Fibroblast of lung (primary cell): Measurements from ENCODE around the gene HECW1. TPM values are rescaled to one million over a fixed set of nuclear protein-coding genes. Genes with fewer than 3 reads are reported as not detected.

Experiments used
- DNase-seq, 2 donors: peaks; one replicate each; pipeline versions ENCODE4 v3.0.0 to v3.0.0-alpha.2; 2010; ENCODE audit warnings: low read depth in 2 of 2
- H2AFZ ChIP-seq: 2 replicates; pipeline ENCODE4 v1.5.1; 2012; ENCODE audit warnings: low read length, control low read depth, inconsistent platforms
- H3K27ac ChIP-seq: 2 replicates; pipeline ENCODE4 v1.5.1; 2011; ENCODE audit warnings: low read length, control low read depth; ENCODE audit not compliant: insufficient read depth
- H3K27me3 ChIP-seq: 2 replicates; pipeline ENCODE4 v1.5.1; 2011; ENCODE audit warnings: mild to moderate bottlenecking, low read length; ENCODE audit not compliant: control insufficient read depth, insufficient read depth
- H3K36me3 ChIP-seq: 2 replicates; pipeline ENCODE4 v1.5.1; 2011; ENCODE audit warnings: low read length; ENCODE audit not compliant: control insufficient read depth, insufficient read depth
- H3K4me1 ChIP-seq: 2 replicates; pipeline ENCODE4 v1.5.1; 2011; ENCODE audit warnings: low read length; ENCODE audit not compliant: control insufficient read depth, insufficient read depth; ENCODE audit errors: extremely low read depth
- H3K4me2 ChIP-seq: 2 replicates; pipeline ENCODE4 v1.5.1; 2011; ENCODE audit warnings: low read length, control low read depth; ENCODE audit not compliant: insufficient read depth; ENCODE audit errors: extremely low read depth
- H3K4me3 ChIP-seq, 4 experiments: fragments of 200-600 bp in 1 of 4; sonication (generic) in 1 of 4; replicated peaks in 1 of 4; 2 replicates each; pipeline ENCODE4 v1.5.1; 2011 to 2016; ENCODE audit warnings: low read length in 4 of 4, low read depth in 3 of 4, mild to moderate bottlenecking in 3 of 4, control low read depth in 2 of 4, inconsistent platforms in 1 of 4, mixed read lengths in 1 of 4; ENCODE audit not compliant: insufficient read depth in 1 of 4; ENCODE audit errors: control extremely low read depth in 1 of 4
- H3K79me2 ChIP-seq: 2 replicates; pipeline ENCODE4 v1.5.1; 2012; ENCODE audit warnings: mild to moderate bottlenecking, low read length, inconsistent platforms; ENCODE audit not compliant: control insufficient read depth, insufficient read depth
- H3K9ac ChIP-seq: 2 replicates; pipeline ENCODE4 v1.5.1; 2011; ENCODE audit warnings: mild to moderate bottlenecking, low read length, control low read depth; ENCODE audit not compliant: insufficient read depth
- H3K9me3 ChIP-seq: 2 replicates; pipeline ENCODE4 v1.5.1; 2012; ENCODE audit warnings: low read depth, low read length; ENCODE audit not compliant: control insufficient read depth, insufficient read depth
- H4K20me1 ChIP-seq: 2 replicates; pipeline ENCODE4 v1.5.1; 2011; ENCODE audit warnings: low read length; ENCODE audit not compliant: control insufficient read depth, insufficient read depth; ENCODE audit errors: extremely low read depth
- EZH2 ChIP-seq: IDR thresholded peaks from 2 replicates; pipeline ENCODE4 v1.5.1; 2012; ENCODE audit warnings: low read length, control low read depth, mild to moderate bottlenecking; ENCODE audit errors: missing control alignments
- polyA plus RNA-seq, 2 donors: library from polyadenylated mRNA; depleted of rRNA in 1 of 2; stranded (reverse) in 1 of 2; unstranded in 1 of 2; fragments of >200 nt; gene quantifications; 2 replicates each; pipeline ENCODE4 v1.2.1, GENCODE V29; 2011 to 2012; ENCODE audit warnings: missing spikeins in 1 of 2
- total RNA-seq: library from RNA; depleted of rRNA; stranded (reverse); fragments of >200 nt; gene quantifications from 2 replicates; pipeline ENCODE4 v1.2.1, GENCODE V29; 2014
- TF ChIP-seq, protein P1 (sequence below), 2 donors: IDR thresholded peaks in 1 of 2; conservative IDR thresholded peaks in 1 of 2; 1 replicate in 1 of 2; 2 replicates in 1 of 2; pipeline ENCODE4 v1.5.1; 2011 to 2012; ENCODE audit warnings: low read length in 2 of 2, control low read depth in 1 of 2, inconsistent platforms in 1 of 2, low read depth in 1 of 2, mild to moderate bottlenecking in 1 of 2

Gene HECW1
- total and polyA plus RNA-seq, 2 donors (not counting 1 experiment from before 2014, with no cell fraction given): 1.1 to 6.1 TPM

DNA sequence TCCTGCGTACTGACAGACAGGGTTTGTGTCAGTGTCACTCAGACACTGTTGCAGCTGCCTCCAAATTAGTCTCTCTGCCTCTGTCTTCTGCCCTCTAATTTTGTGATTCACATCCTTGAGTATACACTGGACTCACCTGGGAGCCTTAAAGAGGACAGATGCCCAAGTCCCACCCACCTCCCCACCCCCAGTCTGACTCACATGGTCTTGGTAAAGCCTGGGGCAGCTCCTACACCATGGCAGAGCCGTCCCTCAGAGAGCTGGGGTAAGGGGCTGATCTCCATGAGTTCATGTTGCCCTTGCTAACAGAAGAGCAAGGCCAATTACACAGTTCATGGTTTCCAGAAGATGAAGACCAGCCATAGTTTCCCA is 272.8 kb downstream of the HECW1 start:
- Histone ChIP-seq H3K79me2 (no peaks in the 10 kb centered on the region), H3K4me1 (no peaks in the 10 kb centered on the region), H3K4me2 (no peak overlapping the region), H3K36me3 (no peaks in the 10 kb centered on the region), H3K4me3 (no peak overlapping the region), H3K27ac (no peak overlapping the region), H2AFZ (no peak overlapping the region), H3K9me3 (no peaks in the 10 kb centered on the region), H3K27me3 (no peaks in the 10 kb centered on the region), H3K9ac (no peak overlapping the region), H4K20me1 (no peaks in the 10 kb centered on the region)
- no peak for DNase-seq
- TF ChIP-seq, protein P1, sequence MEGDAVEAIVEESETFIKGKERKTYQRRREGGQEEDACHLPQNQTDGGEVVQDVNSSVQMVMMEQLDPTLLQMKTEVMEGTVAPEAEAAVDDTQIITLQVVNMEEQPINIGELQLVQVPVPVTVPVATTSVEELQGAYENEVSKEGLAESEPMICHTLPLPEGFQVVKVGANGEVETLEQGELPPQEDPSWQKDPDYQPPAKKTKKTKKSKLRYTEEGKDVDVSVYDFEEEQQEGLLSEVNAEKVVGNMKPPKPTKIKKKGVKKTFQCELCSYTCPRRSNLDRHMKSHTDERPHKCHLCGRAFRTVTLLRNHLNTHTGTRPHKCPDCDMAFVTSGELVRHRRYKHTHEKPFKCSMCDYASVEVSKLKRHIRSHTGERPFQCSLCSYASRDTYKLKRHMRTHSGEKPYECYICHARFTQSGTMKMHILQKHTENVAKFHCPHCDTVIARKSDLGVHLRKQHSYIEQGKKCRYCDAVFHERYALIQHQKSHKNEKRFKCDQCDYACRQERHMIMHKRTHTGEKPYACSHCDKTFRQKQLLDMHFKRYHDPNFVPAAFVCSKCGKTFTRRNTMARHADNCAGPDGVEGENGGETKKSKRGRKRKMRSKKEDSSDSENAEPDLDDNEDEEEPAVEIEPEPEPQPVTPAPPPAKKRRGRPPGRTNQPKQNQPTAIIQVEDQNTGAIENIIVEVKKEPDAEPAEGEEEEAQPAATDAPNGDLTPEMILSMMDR (conservative IDR thresholded peaks at IDR 0.05 in 1 of 2, IDR thresholded peaks at IDR 0.05 in 1 of 2; ENCODE audit: low read depth in 1 of 2, low read length in 2 of 2): no peak
- no peak for TF ChIP-seq EZH2

- H3K27ac ChIP-seq: no peak overlapping the region
- H3K4me3 ChIP-seq: no peak overlapping the region
- H3K9me3 ChIP-seq: no peaks in the 10 kb centered on the region
- no peak overlapping the region for H3K9ac ChIP-seq
- H3K4me1 ChIP-seq: no peaks in the 10 kb centered on the region
- H3K4me2 ChIP-seq: no peak overlapping the region
- DNase-seq: peak in 1 of 2 donors; percentile 78
- TF ChIP-seq, protein P1 (conservative IDR thresholded peaks at IDR 0.05 in 1 of 2, IDR thresholded peaks at IDR 0.05 in 1 of 2; ENCODE audit: low read depth in 1 of 2, low read length in 2 of 2): no peak
- no peak for TF ChIP-seq EZH2
- H3K79me2 ChIP-seq: no peaks in the 10 kb centered on the region
- no peak overlapping the region for H2AFZ ChIP-seq
- no peaks in the 10 kb centered on the region for H4K20me1 ChIP-seq
- H3K36me3 ChIP-seq: no peaks in the 10 kb centered on the region
- no peaks in the 10 kb centered on the region for H3K27me3 ChIP-seq
Observed at GRCh38 chr7:43385856-43386255, 273.4 kb downstream of the HECW1 start.

DNA sequence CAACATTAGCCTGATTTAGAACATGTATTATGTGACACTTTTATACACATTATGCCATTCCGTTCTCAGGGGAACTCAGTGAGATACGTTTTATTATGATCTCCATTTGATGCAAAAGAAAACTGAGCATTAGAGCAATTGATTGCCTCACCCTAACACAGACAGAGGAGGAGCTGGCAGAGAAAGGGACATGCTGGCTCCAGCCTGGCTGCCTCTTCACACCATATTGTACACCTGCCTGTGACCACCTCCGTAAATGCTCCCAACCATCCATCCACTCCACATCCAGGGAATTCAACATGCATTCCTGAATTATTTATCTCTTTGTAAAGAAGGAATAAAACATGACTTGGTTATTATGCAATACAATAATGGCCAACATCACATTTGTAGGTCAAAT is 275.5 kb downstream of the HECW1 start:
- TF ChIP-seq, protein P1 (conservative IDR thresholded peaks at IDR 0.05 in 1 of 2, IDR thresholded peaks at IDR 0.05 in 1 of 2; ENCODE audit: low read depth in 1 of 2, low read length in 2 of 2): no peak
- H3K27me3 ChIP-seq: no peaks in the 10 kb centered on the region
- no peak overlapping the region for H3K27ac ChIP-seq
- H3K4me3 ChIP-seq: no peak overlapping the region
- no peak overlapping the region for H2AFZ ChIP-seq
- no peaks in the 10 kb centered on the region for H3K4me1 ChIP-seq
- DNase-seq: no peak
- no peaks in the 10 kb centered on the region for H3K36me3 ChIP-seq
- H4K20me1 ChIP-seq: no peaks in the 10 kb centered on the region
- no peak overlapping the region for H3K4me2 ChIP-seq
- no peak overlapping the region for H3K9ac ChIP-seq
- no peaks in the 10 kb centered on the region for H3K9me3 ChIP-seq
- no peaks in the 10 kb centered on the region for H3K79me2 ChIP-seq
